GM06990 (cell line): ENCODE data around the gene CUL3.
A peak's percentile ranks its signal among the peaks of the same experiment; 100 is the strongest.

Experiments
- DNase-seq: peaks from one replicate; pipeline ENCODE4 v3.0.0-alpha.2; 2011; ENCODE audit not compliant: insufficient read length; ENCODE audit errors: extremely low read depth
- H3K27me3 ChIP-seq: replicated peaks from 2 replicates; pipeline ENCODE4 v1.6.0; 2011; ENCODE audit warnings: low read length; ENCODE audit not compliant: control insufficient read depth, insufficient read depth
- H3K36me3 ChIP-seq: 2 replicates; pipeline ENCODE4 v1.5.1; 2011; ENCODE audit warnings: low read length; ENCODE audit not compliant: control insufficient read depth, insufficient read depth
- H3K4me3 ChIP-seq: replicated peaks from 2 replicates; pipeline ENCODE4 v1.5.1; 2011; ENCODE audit warnings: low read depth, mild to moderate bottlenecking, control low read depth, low read length
- TF ChIP-seq, protein P1 (sequence below): IDR thresholded peaks from 2 replicates; pipeline ENCODE4 v1.5.1; 2011; ENCODE audit warnings: low read length, control low read depth, mild to moderate bottlenecking, inconsistent platforms; ENCODE audit not compliant: insufficient read depth, poor library complexity, severe bottlenecking

Gene CUL3

DNA sequence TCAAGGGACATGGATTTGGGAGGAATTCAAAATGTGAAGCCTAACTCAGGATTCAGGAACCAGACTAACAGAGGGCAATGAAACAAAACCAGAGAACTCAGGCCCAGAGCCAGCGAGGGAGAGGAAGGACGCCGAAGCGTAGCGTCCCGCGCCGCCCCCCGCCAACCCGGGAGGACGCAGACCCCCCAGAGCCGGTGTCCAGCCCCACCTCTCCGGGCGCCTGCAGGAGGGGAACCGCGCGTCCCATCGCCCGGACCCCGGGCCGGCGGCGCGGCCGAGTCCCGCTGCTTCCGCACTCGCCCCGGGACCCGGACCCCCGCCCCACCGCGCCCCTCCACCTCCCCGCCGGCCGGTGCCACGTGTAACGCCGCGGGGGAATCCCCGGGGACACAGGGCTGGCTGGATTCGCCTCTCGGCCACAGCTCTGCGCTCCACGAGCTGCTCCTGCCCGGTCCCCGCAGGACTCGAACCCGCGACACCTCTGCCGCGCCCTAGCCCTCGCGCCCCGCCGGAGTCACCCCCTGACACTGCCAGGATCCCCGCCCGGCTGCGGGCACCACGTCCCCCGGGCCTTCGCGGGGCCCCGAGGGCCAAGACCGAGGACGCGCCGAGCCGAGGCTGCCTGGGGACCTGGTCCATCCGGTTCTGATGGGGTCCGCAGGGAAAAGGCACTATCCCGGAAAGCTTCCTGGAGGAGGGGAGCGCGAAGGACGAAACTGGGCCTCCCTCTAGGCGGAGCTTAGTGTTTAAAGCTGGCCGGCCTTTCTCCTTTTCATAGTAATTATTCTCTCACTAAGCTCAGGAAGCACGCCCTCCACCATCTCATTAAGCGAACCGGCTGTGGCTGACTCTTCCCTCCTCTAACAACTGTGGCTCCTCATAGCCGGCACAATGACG is 142.8 kb downstream of the CUL3 start:
- Histone ChIP-seq H3K36me3 (no peaks in the 10 kb centered on the region), H3K4me3 (peak overlapping the region; percentile 58), H3K27me3 (no peaks in the 10 kb centered on the region; the same call in 1 of the 2 replicates)
- TF ChIP-seq, protein P1, sequence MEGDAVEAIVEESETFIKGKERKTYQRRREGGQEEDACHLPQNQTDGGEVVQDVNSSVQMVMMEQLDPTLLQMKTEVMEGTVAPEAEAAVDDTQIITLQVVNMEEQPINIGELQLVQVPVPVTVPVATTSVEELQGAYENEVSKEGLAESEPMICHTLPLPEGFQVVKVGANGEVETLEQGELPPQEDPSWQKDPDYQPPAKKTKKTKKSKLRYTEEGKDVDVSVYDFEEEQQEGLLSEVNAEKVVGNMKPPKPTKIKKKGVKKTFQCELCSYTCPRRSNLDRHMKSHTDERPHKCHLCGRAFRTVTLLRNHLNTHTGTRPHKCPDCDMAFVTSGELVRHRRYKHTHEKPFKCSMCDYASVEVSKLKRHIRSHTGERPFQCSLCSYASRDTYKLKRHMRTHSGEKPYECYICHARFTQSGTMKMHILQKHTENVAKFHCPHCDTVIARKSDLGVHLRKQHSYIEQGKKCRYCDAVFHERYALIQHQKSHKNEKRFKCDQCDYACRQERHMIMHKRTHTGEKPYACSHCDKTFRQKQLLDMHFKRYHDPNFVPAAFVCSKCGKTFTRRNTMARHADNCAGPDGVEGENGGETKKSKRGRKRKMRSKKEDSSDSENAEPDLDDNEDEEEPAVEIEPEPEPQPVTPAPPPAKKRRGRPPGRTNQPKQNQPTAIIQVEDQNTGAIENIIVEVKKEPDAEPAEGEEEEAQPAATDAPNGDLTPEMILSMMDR = no peak
- DNase-seq = no peak

DNA sequence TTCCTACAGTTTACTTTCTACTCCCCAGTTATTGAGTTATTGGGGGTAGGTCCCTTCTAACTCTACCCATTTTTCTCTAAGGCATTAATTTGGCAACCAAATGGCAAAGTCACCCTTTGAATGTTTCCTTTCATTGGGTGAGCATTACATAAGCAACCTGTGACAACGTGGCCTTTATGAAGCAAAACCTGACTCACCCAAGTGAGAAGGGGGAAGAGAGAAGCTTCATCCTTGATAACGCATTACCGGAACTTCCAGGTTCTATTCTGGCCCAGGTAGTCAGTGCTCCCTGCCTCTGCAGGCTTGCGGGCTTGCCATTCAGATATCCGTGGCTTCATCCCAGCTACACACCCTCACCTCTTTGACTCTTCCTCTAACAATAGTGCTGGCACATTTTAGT is 144.2 kb downstream of the CUL3 start:
- DNase-seq = no peak
- TF ChIP-seq, protein P1 = no peak
- no peak overlapping the region for H3K4me3 ChIP-seq
- H3K36me3 ChIP-seq = no peaks in the 10 kb centered on the region
- H3K27me3 ChIP-seq = no peaks in the 10 kb centered on the region; the same call in 1 of the 2 replicates

DNA sequence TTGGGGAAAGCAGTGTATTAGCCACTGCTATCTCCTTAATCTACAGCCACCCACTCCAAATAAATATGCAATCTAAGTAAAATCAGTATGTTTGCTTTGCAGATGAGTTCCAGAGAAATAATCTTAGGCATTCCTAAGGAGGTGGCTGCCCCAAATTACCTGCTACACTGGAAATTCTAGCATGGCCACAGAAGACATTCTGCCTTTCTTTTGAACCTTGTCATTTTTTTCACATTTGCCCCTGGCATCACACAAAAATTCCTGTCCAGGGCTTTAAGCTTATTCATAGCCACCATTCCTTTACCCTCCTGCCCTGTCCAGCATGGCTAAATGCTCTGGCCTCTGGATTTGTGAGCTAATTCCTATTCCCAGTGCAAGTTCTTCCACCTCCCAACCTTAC is 146.4 kb downstream of the CUL3 start:
- H3K4me3 ChIP-seq = no peak overlapping the region
- DNase-seq = no peak
- no peaks in the 10 kb centered on the region; the same call in 1 of the 2 replicates for H3K27me3 ChIP-seq
- TF ChIP-seq, protein P1 = no peak
- H3K36me3 ChIP-seq = no peaks in the 10 kb centered on the region

DNA sequence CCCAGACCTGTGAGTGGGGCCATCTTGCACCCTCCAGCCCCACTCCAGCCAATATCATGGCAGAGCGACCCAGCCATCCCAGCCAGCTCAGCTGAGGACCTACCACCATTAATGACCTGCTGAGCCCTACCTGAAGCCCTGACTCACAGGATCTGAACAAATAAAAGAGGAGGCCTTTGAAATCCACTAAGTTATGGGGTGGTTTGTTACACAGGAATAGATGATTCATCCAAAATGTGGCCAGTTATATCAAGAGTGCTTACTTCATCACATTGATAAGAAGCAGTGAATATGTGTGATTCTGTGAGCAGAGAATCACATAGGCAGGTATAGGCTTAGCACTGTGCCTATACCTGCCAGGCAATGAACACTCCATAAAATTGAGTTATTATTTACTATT is 148.5 kb downstream of the CUL3 start:
- no peak for DNase-seq
- Histone ChIP-seq H3K4me3 (no peak overlapping the region), H3K27me3 (no peaks in the 10 kb centered on the region; the same call in 1 of the 2 replicates), H3K36me3 (no peaks in the 10 kb centered on the region)
- TF ChIP-seq, protein P1 = no peak

DNA sequence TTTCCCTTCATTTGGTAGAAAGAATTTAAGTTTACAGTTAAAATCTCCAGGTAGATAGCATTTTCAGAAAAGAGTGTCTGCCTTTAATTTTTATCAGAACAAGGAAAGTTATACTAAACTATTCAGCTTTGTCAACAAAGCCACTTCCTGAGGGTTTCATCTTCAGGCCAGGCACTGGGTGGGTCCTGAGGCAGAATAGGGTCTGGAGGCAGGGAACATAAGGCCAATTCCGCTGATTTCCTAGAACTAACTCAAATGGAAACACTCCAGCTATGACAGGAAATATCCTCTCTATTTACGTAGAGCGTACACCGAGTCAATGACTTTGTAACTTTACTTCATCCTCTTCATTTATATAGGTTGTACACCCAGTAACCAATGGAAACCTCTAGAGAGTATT is 150.5 kb downstream of the CUL3 start:
- no peak for DNase-seq
- no peaks in the 10 kb centered on the region; the same call in 1 of the 2 replicates for H3K27me3 ChIP-seq
- H3K4me3 ChIP-seq = no peak overlapping the region
- no peaks in the 10 kb centered on the region for H3K36me3 ChIP-seq
- TF ChIP-seq, protein P1 = no peak

DNA sequence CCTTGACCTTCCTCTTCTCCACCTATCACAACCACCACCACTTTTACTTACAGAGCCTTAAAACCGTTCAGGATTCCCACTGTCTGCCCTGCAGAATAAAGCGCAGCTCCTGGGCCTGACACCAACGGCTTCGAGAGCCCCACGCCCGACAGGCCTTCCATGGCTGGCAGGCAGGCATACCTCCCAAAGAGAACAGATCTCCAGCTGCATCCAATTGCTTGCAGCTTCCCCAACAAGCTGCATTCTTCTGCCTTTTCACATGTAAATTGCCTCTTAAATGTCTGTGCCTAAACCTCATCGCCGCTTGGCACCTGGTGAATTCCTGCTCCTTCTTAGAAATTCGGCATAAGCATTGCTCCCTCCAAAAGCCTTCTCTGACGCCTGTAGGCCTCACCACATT is 151.7 kb downstream of the CUL3 start:
- TF ChIP-seq, protein P1 = no peak

More for the DNA sequence above, 151.7 kb downstream of the CUL3 start:
- H3K36me3 ChIP-seq = no peaks in the 10 kb centered on the region
- H3K27me3 ChIP-seq = no peaks in the 10 kb centered on the region; the same call in 1 of the 2 replicates
- DNase-seq = no peak
- no peak overlapping the region for H3K4me3 ChIP-seq
